ENCODE measurements around the gene PEX26. TPM values are rescaled to one million over a fixed set of nuclear protein-coding genes. Genes with fewer than 3 reads are reported as not detected.

Gene PEX26
- total RNA-seq, 2 experiments from 2014 or later: 65.5 to 67.2 TPM

Other genes with a start within 250 kb of the PEX26 start
- 10 to 100 TPM; 36.6 to 41.3 TPM for gene MICAL3, start 53.4 kb upstream of the PEX26 start, total RNA-seq
- 1 to 10 TPM; 1.2 to 1.5 TPM for gene TUBA8, start 32.8 kb downstream of the PEX26 start, total RNA-seq
- 10 to 100 TPM; 16.0 to 17.9 TPM for gene USP18, start 72.2 kb downstream of the PEX26 start, total RNA-seq

Measured in activated naive CD8-positive, alpha-beta T cell treated with anti-CD3 and anti-CD28 coated beads for 36 hours (primary cell).